ENCODE data around the gene TSSK3.
A peak's percentile ranks its signal among the peaks of the same experiment; 100 is the strongest.

Gene TSSK3, protein sequence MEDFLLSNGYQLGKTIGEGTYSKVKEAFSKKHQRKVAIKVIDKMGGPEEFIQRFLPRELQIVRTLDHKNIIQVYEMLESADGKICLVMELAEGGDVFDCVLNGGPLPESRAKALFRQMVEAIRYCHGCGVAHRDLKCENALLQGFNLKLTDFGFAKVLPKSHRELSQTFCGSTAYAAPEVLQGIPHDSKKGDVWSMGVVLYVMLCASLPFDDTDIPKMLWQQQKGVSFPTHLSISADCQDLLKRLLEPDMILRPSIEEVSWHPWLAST

DNA sequence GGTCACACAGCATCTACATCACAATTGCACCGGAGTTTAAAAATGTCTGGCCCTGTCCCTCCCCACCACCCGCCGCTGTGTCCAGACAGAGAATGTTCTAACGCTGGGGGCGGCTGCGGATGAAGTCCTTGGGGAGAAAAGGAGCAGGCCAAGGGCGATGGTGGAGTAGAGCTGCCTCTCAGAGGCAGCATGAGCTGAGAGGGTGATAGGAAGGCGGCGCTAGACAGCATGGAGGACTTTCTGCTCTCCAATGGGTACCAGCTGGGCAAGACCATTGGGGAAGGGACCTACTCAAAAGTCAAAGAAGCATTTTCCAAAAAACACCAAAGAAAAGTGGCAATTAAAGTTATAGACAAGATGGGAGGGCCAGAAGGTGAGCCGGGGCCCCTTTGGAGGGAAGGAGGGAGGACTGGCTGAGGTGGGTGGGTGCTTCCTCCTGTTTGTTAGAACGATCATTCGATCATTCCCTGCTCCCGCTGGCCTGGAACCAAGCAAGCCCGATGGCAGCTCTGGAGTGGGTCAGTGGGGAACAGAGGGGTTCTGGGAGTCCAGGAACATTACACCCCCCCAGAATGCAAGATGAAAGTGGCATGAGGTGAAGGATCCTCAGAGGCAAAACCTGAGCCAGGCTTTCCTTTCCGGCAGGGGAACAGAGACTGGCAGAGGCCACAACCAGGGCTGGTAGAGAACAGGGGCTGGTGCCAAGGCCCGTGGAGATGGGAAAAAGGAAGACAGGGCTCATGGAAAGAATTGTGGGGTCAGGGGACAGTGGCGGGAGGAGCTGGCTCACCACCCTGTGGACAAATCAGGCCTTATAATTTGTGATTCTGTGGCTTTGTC, at the start of gene TSSK3, which contains the start of gene FAM229A:
Gene TSSK3, plus strand, starts transcription at position 66 of the 840 bp plus-strand sequence. Its CDS starts 163 bp downstream, at position 229.
Gene FAM229A, minus strand, starts transcription at position 12 of the 840 bp plus-strand sequence. CDS start 394 bp downstream, outside the sequence.
- no peak for DNase-seq

DNA sequence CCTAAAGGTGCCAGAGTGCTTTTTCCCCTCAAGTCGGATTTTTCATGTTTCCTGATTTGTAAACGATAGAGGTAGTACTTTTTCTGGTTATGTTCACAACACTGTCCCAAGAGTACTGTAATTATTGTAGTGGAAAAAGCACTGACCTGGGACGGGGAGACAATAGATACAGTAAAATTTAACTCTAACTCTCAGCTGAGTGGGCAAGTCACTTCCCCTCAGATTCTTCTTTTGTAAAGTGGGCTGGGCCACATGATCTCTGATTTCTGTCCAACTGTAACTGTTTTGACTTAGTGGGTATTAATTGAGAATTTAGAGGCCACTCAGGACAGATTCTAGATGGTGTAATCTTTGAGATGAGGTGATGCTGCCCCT, 45.4 kb upstream of the TSSK3 start:
- DNase-seq = no peak

GRCh38 chr1:32318127-32318869, 44.0 kb upstream of the TSSK3 start:
- DNase-seq = no peak

DNA sequence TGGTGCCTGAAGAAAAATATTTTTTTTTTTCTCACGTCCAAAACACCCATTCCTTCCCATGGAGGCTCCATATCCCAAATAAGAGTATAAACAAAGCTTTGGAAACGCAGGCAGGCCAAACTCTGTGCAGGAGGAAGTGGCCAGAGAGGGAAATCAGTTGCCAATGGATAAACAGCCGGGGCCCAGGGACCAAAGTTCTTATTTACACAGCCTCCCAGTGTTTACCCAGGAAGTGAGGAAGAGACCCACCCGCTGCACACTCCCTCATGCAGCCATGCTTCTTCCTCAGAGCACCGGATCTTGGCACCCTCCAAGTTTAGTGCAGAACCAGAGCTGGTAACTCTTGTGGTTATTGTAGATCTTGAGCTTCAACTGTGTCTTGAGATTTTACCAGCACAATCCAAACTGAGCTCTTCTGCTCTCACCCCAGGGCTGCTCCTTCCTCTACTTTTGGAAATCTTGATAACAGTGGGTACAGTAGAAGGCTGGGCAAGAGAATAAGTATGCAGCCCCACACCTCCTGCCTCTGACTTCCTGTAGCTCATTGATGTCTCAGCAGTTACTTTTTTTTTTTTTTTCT, 40.5 kb upstream of the TSSK3 start:
- DNase-seq = no peak

DNA sequence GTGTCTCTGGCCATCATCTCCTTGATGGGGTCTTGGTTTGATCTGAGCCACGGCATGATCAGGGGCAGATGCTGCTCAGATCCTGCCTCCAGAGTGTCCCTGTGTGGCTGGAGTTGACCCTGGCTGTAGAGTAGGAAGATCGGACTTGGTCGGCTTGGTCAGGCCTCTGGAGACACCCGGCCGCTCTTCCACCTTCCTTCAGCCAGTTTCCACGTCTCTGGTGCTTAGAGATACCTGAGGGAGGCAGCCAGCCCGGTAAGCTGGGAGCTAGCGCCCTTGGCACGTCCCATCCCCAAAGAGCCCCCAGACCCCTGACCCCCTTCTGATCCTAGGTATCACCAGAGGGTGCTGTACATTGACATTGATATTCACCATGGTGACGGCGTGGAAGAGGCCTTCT, 35.1 kb upstream of the TSSK3 start:
- DNase-seq = no peak

GRCh38 chr1:32329931-32330466, 32.3 kb upstream of the TSSK3 start:
- no peak for DNase-seq

DNA sequence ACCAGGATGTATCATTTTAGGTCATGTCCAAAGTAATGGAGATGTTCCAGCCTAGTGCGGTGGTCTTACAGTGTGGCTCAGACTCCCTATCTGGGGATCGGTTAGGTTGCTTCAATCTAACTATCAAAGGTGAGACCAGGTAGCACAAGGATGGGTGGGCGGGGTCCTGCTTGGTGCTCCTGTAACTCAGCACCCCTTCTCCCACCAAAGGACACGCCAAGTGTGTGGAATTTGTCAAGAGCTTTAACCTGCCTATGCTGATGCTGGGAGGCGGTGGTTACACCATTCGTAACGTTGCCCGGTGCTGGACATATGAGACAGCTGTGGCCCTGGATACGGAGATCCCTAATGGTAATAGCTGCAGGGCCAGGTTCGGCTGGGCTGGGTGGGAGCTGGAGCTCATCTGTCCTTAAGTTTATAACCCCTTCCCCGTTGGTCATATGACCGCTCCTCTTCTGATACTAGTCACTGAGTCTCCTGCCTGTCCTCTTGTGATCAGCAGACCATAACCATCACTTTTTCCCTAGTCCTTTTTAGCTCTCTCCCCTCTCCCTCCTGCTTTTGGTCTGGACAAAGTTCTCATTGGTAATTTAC, 31.7 kb upstream of the TSSK3 start:
- DNase-seq = no peak

DNA sequence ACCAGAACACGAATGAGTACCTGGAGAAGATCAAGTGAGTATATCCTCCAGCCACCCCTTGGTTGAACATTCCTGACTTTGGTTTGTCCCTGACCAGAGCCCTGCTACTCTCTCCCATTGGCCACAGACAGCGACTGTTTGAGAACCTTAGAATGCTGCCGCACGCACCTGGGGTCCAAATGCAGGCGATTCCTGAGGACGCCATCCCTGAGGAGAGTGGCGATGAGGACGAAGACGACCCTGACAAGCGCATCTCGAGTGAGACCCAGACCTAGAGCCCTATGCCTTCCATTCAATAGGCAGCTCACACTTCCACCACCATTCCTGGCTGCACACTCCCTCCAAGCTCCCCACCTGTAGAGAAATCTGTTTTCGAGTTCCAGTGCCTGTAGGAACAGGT, 30.8 kb upstream of the TSSK3 start:
- DNase-seq = no peak

GRCh38 chr1:32332290-32333079, 29.9 kb upstream of the TSSK3 start:
- no peak for DNase-seq

DNA sequence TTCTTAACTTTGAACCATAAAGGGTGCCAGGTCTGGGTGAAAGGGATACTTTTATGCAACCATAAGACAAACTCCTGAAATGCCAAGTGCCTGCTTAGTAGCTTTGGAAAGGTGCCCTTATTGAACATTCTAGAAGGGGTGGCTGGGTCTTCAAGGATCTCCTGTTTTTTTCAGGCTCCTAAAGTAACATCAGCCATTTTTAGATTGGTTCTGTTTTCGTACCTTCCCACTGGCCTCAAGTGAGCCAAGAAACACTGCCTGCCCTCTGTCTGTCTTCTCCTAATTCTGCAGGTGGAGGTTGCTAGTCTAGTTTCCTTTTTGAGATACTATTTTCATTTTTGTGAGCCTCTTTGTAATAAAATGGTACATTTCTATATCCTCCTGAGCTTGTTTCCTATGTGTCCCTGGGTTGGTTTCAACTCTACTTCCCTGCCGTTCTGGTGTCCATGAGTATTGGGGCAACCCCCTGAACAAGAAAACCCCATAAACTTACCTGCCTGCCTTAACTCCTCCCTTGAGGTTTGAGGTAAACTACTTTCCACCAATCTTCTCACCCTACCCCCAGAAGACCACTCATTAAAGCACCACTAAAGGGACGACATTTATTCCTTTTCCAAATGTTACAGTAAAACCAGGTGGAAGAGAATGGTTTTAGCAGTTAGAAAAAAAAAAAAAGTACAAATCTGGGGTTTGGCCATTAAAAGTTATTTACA, 28.9 kb upstream of the TSSK3 start:
- DNase-seq = no peak

DNA sequence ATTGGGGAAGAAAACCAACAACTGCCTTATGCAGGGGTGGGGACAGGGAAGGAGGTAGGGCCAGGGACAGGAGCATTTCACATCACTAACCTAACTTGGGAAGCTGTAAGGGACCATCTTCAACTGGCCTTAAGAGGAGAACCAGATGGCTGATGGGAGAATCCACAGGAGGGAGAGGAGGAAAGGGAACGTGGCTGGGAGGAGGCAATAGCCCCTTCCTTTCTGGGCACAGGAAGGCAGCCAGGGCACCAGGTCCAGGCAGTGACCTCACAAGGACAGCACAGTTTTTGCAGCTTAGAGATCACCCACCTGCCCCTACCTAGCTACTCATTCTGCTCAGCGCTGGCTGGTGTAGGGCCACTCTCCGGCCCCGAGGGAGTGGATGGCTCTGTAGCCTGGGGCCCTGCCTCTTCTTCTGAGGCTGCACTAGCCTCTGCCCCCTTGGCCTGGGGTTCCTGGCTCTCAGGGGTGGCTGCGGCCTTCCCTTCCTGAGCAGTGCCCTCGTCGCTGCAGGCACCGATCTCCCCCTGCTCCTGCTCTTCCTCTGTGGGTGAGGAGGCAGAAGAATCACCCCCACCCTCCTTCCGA, 28.0 kb upstream of the TSSK3 start:
- no peak for DNase-seq

DNA sequence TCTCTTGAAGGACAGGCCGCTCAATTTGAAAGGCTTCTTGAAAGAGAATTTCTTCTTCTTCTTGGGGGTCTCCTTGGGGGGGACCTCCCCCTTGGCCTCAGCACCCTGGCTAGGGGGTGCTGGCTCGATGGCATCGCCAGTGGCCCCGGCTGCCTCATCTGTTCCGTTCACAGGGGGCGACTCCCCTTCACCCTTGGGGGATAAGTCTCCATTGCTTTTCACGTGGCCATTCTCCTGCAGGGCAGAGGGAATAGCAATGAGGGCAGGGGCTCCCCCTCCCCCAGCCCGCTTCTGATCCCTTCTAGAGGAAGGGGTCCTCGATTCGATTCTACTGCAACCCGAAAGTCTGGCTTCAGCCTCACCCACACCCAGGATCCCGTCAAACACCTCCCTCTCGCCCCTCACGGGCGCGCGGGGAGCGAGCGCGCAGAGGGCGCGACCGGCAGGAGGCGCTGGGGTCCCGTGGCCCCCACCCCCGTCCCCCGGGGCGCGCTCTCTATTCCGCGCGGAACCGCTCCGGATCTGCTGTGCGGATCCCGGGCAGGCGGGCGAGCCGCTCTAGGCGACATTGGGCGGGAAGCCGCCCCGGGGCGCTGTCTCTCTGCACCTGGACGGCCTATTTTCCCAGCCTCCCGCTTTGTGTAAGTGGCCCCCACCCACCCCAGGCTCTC, 27.3 kb upstream of the TSSK3 start:
- DNase-seq = peak; percentile 69

- no peak for DNase-seq
These were observed 26.9 kb upstream of the TSSK3 start for GRCh38 chr1:32335535-32335789.

DNA sequence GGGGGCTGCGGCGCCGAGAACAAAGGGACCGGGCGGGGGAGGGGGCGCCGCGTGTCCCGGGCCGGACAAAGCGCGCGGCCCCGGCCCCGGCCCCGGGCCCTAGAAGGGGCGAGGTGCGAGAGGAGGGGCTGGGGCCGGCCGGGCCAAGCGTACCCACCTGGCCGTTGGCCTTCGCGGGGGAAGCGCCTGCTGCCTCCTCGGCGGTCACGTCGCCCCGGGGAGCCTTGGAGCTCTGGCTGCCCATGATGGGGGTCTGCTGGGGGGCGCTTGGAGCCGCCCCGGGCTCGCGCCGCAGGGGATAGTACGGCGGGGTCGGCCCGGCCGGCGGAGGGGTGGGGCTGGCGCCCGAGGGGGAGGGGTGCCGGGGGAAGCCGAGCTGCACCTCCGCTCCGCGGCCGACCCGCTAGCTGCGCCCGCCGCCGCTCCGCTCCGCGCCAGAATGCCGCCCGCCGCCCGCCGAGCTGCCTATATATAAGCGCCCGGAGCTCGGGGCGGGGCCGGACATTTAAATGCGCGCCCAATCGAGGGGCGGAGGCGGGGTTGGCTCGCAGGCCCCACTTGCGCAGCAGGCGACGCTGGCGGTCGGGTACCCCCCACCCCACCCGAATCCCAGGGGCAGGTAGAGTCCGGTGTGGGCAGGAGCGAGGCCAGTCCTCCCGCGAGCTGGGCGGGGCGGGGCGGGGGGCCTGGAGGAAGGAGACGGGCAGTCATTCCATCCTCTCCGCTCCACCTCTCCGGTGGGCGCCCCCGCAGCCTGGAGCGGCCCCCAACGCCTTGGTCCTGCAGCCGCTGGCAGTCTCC, 26.3 kb upstream of the TSSK3 start, which contains the start of gene MARCKSL1:
Gene MARCKSL1, minus strand, starts transcription at position 444 of the 801 bp plus-strand sequence. Its CDS starts 200 bp downstream, at position 244.
- DNase-seq = peak; percentile 86

DNA sequence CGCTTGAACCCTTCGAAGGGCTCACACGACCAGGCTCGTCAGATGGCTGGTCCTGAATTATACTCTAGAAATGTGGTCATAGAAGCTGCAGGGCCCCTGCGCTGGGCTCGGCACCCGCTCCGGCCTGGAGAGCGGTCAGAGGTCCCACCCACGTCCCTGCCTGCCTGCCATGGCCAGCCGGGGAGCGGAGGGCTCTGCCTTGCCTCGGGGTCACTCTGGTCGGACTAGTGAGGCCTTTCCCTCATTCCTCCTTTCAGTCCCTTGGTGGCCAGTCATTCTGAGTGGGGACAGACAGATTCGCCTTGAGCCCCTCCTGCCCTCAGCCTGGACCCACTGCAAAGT, 25.8 kb upstream of the TSSK3 start:
- DNase-seq = no peak

DNA sequence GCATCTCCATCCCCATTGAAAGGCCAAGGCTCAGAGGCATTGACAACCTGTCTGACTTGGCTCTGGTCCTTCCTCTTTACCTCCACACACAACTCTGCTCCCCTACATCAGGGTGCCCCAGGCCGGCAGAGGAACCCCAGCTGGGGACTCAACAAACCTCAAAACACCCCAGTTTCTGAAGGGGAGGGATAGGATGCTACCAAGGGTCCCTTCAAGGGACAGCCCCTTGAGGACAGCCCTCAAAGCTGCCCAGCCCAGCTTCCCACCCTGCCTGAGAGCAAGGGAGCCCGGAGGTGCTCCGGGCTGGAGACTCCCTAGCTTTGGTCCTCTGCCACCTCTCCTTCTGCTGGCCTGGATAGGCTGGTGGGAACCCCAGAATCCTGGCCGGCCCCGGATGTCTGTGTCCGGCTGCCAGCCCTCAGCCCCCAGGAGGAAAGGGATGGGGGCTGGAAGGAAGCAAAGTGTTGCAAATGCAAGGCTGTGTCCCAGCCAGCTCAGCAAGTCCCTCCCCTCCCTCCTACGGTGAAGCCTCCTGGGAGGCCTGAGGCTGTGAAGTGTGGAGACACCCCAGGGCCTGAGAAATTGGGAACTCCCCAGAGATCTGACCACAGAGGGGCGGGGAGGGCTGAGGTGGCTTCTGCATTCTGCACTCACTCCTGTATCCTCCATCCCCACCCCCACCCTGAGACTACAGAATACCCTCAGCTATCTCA, 25.2 kb upstream of the TSSK3 start:
- DNase-seq = peak; percentile 68

DNA sequence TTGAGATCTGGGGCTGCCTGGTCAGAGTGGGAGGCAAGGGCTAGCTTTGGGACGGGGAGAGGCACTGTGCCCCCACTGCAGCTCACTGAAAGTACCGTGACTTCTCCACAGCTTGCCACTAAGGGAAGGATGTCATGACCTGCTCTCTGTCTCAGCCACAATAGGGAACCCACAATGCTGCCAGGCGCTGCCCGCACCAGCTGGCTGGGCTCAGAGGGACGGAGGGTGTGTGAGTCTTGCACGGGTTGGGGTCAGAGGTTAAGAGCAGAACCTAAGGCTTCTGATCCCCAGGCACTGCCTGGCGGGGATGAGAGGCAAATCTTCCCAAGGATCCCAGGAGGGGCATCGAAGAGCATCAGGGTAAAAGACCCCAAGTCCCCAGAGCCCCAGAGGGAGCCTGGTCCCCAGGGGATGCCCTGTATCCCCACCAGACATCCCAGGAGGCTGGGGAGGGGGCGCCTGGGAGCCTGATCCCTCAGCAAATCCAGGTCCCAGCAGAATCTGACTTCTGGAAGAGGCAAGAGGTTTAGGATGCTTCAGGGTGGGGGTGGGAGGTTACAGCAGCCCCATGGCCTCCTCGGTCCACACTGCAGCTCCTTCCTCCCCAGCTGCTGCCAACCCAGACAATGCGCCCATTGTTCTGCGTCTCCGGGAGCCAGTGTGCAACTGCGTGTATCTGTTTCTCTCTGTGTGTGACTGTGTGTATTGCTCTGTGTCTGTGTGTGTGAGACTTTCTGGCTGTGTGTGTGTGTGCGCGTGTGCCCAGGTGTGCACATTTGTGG, 24.3 kb upstream of the TSSK3 start:
- DNase-seq = no peak

DNA sequence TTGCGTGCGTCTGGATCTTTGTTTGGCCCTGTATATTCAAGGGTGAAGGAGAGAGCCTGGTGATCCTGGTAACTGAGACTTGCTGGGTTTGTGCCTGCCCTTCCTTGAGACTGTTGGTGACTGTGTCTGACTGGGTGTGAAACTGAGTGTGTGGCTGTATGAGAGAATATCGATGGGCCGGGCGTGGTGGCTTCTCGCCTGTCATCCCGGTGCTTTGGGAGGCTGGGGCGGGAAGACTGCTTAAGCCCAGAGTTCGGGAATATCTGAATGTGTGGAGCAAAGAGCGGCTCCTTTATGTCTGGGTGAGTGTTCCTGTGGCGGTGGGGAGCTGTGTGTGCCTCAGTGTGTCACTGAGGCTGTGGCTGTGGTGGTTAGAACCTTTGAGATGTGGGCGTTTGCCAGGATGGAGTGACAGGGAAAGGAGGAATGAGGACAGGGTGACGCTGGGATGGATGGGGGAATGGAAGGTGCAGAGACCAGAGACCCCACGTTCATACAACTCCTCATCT, 23.6 kb upstream of the TSSK3 start:
- no peak for DNase-seq

All from activated CD4-positive, alpha-beta T cell treated with anti-CD3 and anti-CD28 coated beads for 48 hours (primary cell).